Measurements from ENCODE around the gene CEP57L1. TPM values are rescaled to one million over a fixed set of nuclear protein-coding genes. Genes with fewer than 3 reads are reported as not detected.

Gene CEP57L1
- polyA plus RNA-seq, 3 donors: 3.4 to 5.2 (median 3.9) TPM

DNA sequence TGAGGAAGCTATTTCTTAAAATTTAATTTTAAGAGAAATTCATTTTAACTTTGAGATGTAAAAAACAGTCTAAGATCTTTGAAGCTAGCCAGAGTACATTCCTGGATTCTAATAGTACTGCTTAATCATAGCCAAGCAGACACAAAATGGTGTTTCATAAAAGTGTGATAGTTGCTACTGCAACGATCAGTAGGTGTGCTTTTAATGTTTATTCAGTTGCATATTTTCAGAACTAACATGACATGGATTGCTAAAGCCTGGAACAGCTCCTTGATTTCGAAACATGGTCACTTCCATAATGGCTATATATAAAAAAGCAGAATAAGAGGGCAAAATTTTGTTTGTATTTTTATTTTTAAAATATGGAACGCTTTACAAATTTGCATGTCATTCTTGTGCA is 36.2 kb upstream of the CEP57L1 start:
- Histone ChIP-seq H3K9ac (ENCODE audit: insufficient read depth, low read length, poor library complexity, severe bottlenecking) (no peak overlapping the region), H3K79me2 (ENCODE audit: insufficient read depth, low read length) (no peaks in the 10 kb centered on the region), H3K9me3 (replicated peaks in 1 of 2; ENCODE audit: control insufficient read depth in 1 of 2, insufficient read depth in 1 of 2, low read length in 2 of 2) (no peaks in the 10 kb centered on the region), H3K4me1 (ENCODE audit: control insufficient read depth in 1 of 2, insufficient read depth in 2 of 2, low read length in 2 of 2) (peaks cover 20 to 34% of the 10 kb centered on the region in 2 donors), H3K27me3 (ENCODE audit: control insufficient read depth in 2 of 2, insufficient read depth in 2 of 2, low read length in 2 of 2) (no peaks in the 10 kb centered on the region), H3K4me3 (replicated peaks in 1 of 3; ENCODE audit: low read depth in 2 of 3, low read length in 3 of 3) (peak overlapping the region in 1 of 3 experiments; percentile 58), H2AFZ (ENCODE audit: insufficient read depth, low read depth, low read length, poor library complexity, severe bottlenecking) (peak overlapping the region; percentile 33), H4K20me1 (ENCODE audit: insufficient read depth, low read length) (no peaks in the 10 kb centered on the region), H3K27ac (ENCODE audit: low read depth in 1 of 2, low read length in 2 of 2) (peak overlapping the region in 1 of 2 donors; percentile 72), H3K4me2 (replicated peaks; ENCODE audit: extremely low read depth, low read length, poor library complexity, severe bottlenecking) (peak overlapping the region; percentile 66), H3K36me3 (replicated peaks in 1 of 2; ENCODE audit: control insufficient read depth in 1 of 2, insufficient read depth in 2 of 2, low read length in 2 of 2) (no peaks in the 10 kb centered on the region)
- Mint-ChIP-seq H3K4me3 (peak overlapping the region in 1 of 2 donors; percentile 86), H3K9me3 (no peaks in the 10 kb centered on the region), H3K36me3 (peaks cover 0 to 3% of the 10 kb centered on the region in 2 donors), H3K27me3 (ENCODE audit: low read depth in 3 of 3) (no peaks in the 10 kb centered on the region), H3K27ac (peak overlapping the region; percentile 52 to 92 (median 85)), H3K4me1 (peaks cover 34% of the 10 kb centered on the region)
- TF ChIP-seq, protein P1, sequence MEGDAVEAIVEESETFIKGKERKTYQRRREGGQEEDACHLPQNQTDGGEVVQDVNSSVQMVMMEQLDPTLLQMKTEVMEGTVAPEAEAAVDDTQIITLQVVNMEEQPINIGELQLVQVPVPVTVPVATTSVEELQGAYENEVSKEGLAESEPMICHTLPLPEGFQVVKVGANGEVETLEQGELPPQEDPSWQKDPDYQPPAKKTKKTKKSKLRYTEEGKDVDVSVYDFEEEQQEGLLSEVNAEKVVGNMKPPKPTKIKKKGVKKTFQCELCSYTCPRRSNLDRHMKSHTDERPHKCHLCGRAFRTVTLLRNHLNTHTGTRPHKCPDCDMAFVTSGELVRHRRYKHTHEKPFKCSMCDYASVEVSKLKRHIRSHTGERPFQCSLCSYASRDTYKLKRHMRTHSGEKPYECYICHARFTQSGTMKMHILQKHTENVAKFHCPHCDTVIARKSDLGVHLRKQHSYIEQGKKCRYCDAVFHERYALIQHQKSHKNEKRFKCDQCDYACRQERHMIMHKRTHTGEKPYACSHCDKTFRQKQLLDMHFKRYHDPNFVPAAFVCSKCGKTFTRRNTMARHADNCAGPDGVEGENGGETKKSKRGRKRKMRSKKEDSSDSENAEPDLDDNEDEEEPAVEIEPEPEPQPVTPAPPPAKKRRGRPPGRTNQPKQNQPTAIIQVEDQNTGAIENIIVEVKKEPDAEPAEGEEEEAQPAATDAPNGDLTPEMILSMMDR (IDR thresholded peaks at IDR 0.05): no peak
- peak in 2 of 3 donors; percentile 36 to 43 for DNase-seq
- WGBS (ENCODE audit: insufficient coverage): no CpG with 5 or more reads among the region's 3 CpGs
- intact Hi-C loops (cut with micrococcal nuclease): no loop called here

DNA sequence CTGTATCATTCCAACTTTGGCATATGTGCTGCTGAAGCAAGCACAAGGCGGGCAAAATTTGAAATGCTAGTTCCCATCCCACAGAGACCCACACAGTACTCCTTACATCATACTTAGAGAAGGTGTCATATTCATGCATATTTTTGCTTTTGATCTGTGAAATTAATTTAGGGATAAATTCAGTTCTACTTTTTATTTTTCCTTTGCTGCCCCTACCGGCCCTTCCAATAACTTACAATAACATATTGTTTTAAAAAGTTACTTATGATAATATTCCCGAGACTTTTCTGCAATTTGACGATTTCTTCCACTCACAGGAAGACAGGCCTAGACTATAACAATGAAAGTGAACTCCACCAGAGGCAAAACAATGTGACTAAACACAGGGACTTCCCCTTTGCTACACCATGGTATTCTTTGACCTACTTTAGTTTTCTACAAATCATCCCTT is 35.7 kb upstream of the CEP57L1 start:
- Histone ChIP-seq H3K4me1 (ENCODE audit: control insufficient read depth in 1 of 2, insufficient read depth in 2 of 2, low read length in 2 of 2) (peaks cover 20 to 34% of the 10 kb centered on the region in 2 donors), H3K4me2 (replicated peaks; ENCODE audit: extremely low read depth, low read length, poor library complexity, severe bottlenecking) (peak overlapping the region; percentile 66), H3K9me3 (replicated peaks in 1 of 2; ENCODE audit: control insufficient read depth in 1 of 2, insufficient read depth in 1 of 2, low read length in 2 of 2) (no peaks in the 10 kb centered on the region), H3K4me3 (replicated peaks in 1 of 3; ENCODE audit: low read depth in 2 of 3, low read length in 3 of 3) (peak overlapping the region in 2 of 3 experiments; percentile 16 to 58), H3K9ac (ENCODE audit: insufficient read depth, low read length, poor library complexity, severe bottlenecking) (no peak overlapping the region), H3K27me3 (ENCODE audit: control insufficient read depth in 2 of 2, insufficient read depth in 2 of 2, low read length in 2 of 2) (no peaks in the 10 kb centered on the region), H2AFZ (ENCODE audit: insufficient read depth, low read depth, low read length, poor library complexity, severe bottlenecking) (peak overlapping the region; percentile 33), H4K20me1 (ENCODE audit: insufficient read depth, low read length) (no peaks in the 10 kb centered on the region), H3K79me2 (ENCODE audit: insufficient read depth, low read length) (no peaks in the 10 kb centered on the region), H3K36me3 (replicated peaks in 1 of 2; ENCODE audit: control insufficient read depth in 1 of 2, insufficient read depth in 2 of 2, low read length in 2 of 2) (no peaks in the 10 kb centered on the region), H3K27ac (ENCODE audit: low read depth in 1 of 2, low read length in 2 of 2) (peak overlapping the region in 1 of 2 donors; percentile 72)
- Mint-ChIP-seq H3K4me1 (peaks cover 34% of the 10 kb centered on the region), H3K4me3 (peak overlapping the region; percentile 13 to 86), H3K36me3 (peaks cover 0 to 3% of the 10 kb centered on the region in 2 donors), H3K27ac (peak overlapping the region; percentile 82 to 92 (median 89)), H3K27me3 (ENCODE audit: low read depth in 3 of 3) (no peaks in the 10 kb centered on the region), H3K9me3 (no peaks in the 10 kb centered on the region)
- WGBS (ENCODE audit: insufficient coverage): 0% methylated on average over 1 of the region's 4 CpGs
- intact Hi-C loops (cut with micrococcal nuclease): loop anchor here in 1 of 2 donors (10.0 kb wide), 1 partner anchor 45 kb away; no protein-coding TSS in a partner anchor
- TF ChIP-seq, protein P1 (IDR thresholded peaks at IDR 0.05): no peak
- DNase-seq: peak; percentile 44 to 69 (median 66)

Measured in CD14-positive monocyte (primary cell).